DMS153 treated with DMSO at 0.1 percent for 48 hours (cell line): Measurements from ENCODE around the gene PRSS2.

Source experiments
- DNase-seq: peaks from one replicate; lab custom pipeline; 2025; ENCODE audit not compliant: unreplicated experiment; lab: John Stamatoyannopoulos, UW

PRSS2 gene

GRCh38 chr7:142784716-142785115, 13.9 kb downstream of the PRSS2 start:
- no peak for DNase-seq

DNA sequence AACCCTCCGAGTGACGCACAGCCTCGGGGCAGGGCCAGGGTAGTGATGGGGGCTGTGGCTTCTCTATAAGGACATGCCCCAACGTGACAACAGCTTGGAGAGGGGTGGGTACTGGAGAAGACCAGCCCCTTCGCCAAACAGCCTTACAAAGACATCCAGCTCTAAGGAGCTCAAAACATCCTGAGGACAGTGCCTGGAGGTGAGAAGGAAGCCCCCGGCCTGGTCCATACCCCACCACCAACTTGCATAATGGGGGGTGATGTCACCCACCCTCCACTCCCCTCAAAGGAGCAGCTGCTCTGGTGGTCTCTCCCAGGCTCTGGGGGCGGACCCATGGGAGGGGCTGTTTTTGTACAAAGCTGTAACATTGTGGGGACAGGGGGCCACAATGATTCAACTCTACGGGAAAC, 15.1 kb downstream of the PRSS2 start:
- DNase-seq: no peak

DNA sequence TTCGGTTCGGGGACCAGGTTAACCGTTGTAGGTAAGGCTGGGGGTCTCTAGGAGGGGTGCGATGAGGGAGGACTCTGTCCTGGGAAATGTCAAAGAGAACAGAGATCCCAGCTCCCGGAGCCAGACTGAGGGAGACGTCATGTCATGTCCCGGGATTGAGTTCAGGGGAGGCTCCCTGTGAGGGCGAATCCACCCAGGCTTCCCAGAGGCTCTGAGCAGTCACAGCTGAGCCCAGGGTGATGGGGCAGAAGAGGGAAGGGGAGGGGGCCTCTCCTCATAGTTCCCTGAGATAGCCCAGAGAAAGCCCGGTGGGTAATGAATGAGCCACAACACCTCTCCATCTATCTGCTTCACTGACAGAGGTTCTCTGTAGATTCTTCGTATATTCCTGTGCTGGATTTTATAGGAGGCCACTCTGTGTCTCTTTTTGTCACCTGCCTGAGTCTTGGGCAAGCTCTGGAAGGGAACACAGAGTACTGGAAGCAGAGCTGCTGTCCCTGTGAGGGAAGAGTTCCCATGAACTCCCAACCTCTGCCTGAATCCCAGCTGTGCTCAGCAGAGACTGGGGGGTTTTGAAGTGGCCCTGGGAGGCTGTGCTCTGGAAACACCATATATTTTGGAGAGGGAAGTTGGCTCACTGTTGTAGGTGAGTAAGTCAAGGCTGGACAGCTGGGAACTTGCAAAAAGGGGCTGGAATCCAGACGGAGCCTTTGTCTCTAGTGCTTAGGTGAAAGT, 16.4 kb downstream of the PRSS2 start:
- no peak for DNase-seq

GRCh38 chr7:142787783-142788182, 17.0 kb downstream of the PRSS2 start:
- DNase-seq: no peak

- no peak for DNase-seq
These were observed 17.8 kb downstream of the PRSS2 start for GRCh38 chr7:142788303-142789289.

GRCh38 chr7:142789441-142789840, 18.7 kb downstream of the PRSS2 start:
- DNase-seq: no peak

GRCh38 chr7:142790056-142790455, 19.3 kb downstream of the PRSS2 start:
- no peak for DNase-seq

- DNase-seq: no peak
These were observed 19.8 kb downstream of the PRSS2 start for GRCh38 chr7:142790555-142790954.

GRCh38 chr7:142791502-142791901, 20.7 kb downstream of the PRSS2 start:
- DNase-seq: no peak

DNA sequence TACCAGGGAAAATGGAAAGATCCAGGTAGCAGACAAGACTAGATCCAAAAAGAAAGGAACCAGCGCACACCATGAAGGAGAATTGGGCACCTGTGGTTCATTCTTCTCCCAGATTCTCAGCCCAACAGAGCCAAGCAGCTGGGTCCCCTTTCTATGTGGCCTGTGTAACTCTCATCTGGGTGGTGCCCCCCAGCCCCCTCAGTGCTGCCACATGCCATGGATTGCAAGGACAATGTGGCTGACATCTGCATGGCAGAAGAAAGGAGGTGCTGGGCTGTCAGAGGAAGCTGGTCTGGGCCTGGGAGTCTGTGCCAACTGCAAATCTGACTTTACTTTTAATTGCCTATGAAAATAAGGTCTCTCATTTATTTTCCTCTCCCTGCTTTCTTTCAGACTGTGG, 21.4 kb downstream of the PRSS2 start:
- DNase-seq: no peak

DNA sequence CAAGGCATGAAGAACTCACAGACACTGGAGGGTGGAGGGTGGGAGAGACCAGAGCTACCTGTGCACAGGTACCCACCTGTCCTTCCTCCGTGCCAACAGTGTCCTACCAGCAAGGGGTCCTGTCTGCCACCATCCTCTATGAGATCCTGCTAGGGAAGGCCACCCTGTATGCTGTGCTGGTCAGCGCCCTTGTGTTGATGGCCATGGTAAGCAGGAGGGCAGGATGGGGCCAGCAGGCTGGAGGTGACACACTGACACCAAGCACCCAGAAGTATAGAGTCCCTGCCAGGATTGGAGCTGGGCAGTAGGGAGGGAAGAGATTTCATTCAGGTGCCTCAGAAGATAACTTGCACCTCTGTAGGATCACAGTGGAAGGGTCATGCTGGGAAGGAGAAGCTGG, 21.8 kb downstream of the PRSS2 start:
- no peak for DNase-seq

DNA sequence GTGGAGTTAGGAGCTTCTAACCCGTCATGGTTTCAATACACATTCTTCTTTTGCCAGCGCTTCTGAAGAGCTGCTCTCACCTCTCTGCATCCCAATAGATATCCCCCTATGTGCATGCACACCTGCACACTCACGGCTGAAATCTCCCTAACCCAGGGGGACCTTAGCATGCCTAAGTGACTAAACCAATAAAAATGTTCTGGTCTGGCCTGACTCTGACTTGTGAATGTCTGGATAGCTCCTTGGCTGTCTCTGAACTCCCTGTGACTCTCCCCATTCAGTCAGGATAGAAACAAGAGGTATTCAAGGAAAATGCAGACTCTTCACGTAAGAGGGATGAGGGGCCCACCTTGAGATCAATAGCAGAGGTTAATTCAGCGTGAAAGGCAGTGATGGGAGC, 22.4 kb downstream of the PRSS2 start:
- no peak for DNase-seq

GRCh38 chr7:142795339-142795863, 24.6 kb downstream of the PRSS2 start:
- DNase-seq: no peak

DNA sequence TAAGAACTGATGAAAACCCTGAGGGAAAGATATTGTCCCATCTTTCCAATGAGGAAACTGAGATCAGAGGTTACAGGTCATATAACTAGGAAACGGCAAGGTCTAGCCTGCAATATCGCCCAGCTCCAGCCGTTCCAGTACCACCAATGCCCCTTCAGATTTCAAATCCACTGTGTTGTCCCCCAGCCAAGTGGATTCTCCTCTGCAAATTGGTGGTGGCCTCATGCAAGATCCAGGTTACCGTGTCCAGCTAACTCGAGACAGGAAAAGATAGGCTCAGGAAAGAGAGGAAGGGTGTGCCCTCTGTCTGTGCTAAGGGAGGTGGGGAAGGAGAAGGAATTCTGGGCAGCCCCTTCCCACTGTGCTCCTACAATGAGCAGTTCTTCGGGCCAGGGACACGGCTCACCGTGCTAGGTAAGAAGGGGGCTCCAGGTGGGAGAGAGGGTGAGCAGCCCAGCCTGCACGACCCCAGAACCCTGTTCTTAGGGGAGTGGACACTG, 25.3 kb downstream of the PRSS2 start:
- no peak for DNase-seq

- no peak for DNase-seq
These were observed 26.0 kb downstream of the PRSS2 start for GRCh38 chr7:142796501-142797390.

GRCh38 chr7:142797391-142798377, 26.9 kb downstream of the PRSS2 start:
- no peak for DNase-seq

DNA sequence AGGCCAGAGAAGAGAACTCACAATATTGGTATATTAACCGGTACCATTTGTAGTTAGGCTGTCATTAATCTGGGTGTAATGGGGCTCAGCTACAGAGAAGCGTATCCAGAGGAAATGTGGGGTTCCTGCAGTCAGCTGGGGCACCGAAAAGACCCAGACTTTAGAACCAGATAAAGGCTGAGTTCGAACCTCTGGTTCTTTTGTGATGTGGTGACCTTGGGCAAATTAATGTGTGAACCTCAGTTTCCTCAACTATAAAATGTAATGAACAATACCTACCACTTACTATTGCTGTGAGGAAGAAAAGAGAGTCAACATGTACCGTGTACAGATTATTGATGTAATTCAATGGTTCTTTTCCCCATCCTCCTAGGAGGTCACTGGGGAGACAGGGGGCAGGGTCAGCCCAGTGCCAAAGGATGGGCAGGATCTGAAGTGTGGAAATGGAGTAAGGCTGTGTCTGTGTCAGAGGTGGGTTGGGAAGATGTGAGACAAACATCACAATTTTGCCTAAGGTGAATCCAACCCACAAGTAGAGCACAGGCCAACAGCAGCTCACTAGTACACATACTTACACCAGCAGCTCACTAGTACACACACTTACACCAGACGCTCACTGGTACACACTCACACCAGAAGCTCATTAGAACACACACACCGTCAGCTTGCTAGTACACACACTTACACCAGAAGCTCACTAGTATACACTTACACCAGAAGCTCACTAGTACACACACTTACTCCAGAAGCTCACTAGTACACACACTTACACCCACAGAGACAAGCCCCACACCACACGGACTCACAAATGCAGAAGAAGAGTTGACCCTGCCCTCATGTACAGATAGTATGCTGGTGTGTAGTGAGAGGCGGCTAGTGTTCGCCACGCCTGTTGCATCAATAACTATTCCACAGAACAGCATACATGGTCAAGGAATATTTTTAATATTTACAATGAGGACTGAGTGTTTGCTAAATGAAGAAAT, 28.0 kb downstream of the PRSS2 start:
- DNase-seq: no peak

- DNase-seq: no peak
These were observed 28.7 kb downstream of the PRSS2 start for GRCh38 chr7:142799437-142799835.
